Nephron (organoid): Measurements from ENCODE around the gene IGFBP4.

Experiments used
- H3K27ac Mint-ChIP-seq, 3 experiments: 2 replicates each; pipeline ENCODE4 v1.8.0; 2020; ENCODE audit warnings: mixed read lengths in 3 of 3, mild to moderate bottlenecking in 2 of 3, moderate library complexity in 1 of 3
- H3K27me3 Mint-ChIP-seq: 2 replicates; pipeline ENCODE4 v1.8.0; 2021; ENCODE audit warnings: low read depth, mild to moderate bottlenecking, moderate library complexity, mixed read lengths
- H3K36me3 Mint-ChIP-seq: 2 replicates; pipeline ENCODE4 v1.8.0; 2020; ENCODE audit warnings: low read depth, mixed read lengths
- H3K4me1 Mint-ChIP-seq: 2 replicates; pipeline ENCODE4 v1.8.0; 2020; ENCODE audit warnings: mixed read lengths
- H3K4me3 Mint-ChIP-seq, 3 experiments: 2 replicates each; pipeline ENCODE4 v1.8.0; 2020; ENCODE audit warnings: mild to moderate bottlenecking in 3 of 3, mixed read lengths in 3 of 3, moderate library complexity in 2 of 3
- H3K9me3 Mint-ChIP-seq: 2 replicates; pipeline ENCODE4 v1.8.0; 2020; ENCODE audit warnings: mixed read lengths
- CTCF ChIP-seq, 3 experiments: fragments of 200-600 bp; sonication (generic); IDR thresholded peaks; one replicate each; pipeline ENCODE4 v1.5.0; 2021; ENCODE audit warnings: antibody characterized with exemption in 3 of 3; ENCODE audit not compliant: unreplicated experiment in 3 of 3

Gene IGFBP4

GRCh38 chr17:40448639-40449261 lies 5.5 kb downstream of the IGFBP4 start:
- Mint-ChIP-seq H3K9me3 (no peaks in the 10 kb centered on the region), H3K27me3 (peaks cover 1% of the 10 kb centered on the region), H3K36me3 (peaks cover 15% of the 10 kb centered on the region), H3K4me1 (peaks cover 71% of the 10 kb centered on the region), H3K4me3 (peak overlapping the region in 2 of 3 experiments; percentile 49 to 63), H3K27ac (peak overlapping the region; percentile 61 to 80 (median 76))
- TF ChIP-seq CTCF (IDR thresholded peaks at IDR 0.05; ENCODE audit: unreplicated experiment in 3 of 3): no peak

DNA sequence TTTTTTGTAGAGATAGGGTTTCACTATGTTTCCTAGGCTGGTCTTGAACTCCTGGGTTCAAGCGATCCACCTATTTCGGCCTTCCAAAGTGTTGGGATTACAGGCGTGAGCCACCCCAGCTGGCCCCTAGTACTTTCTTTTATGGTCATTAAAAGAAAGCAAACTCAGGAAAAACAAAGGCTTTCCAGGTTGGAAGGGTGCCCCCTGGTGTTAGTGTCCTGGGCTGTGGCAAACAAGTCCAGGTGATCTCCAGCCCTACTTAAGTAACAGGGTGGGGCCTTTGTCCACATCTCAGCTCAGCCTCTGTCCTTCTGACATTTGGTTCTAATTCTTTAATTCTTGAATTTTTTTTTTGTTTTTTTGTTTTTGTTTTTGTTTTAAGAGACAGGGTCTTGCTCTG lies 6.9 kb downstream of the IGFBP4 start:
- peaks cover 26% of the 10 kb centered on the region for H3K36me3 Mint-ChIP-seq
- peaks cover 73% of the 10 kb centered on the region for H3K4me1 Mint-ChIP-seq
- peak overlapping the region in 1 of 3 experiments; percentile 76 for H3K27ac Mint-ChIP-seq
- H3K4me3 Mint-ChIP-seq: no peak overlapping the region
- peaks cover 4% of the 10 kb centered on the region for H3K27me3 Mint-ChIP-seq
- peak in 2 of 3 experiments; percentile 37 to 50 for TF ChIP-seq CTCF (IDR thresholded peaks at IDR 0.05; ENCODE audit: unreplicated experiment in 3 of 3)
- no peaks in the 10 kb centered on the region for H3K9me3 Mint-ChIP-seq

GRCh38 chr17:40451420-40451819 lies 8.2 kb downstream of the IGFBP4 start:
- Mint-ChIP-seq H3K9me3 (no peaks in the 10 kb centered on the region), H3K27me3 (peaks cover 4% of the 10 kb centered on the region), H3K27ac (peak overlapping the region; percentile 85 to 98 (median 94)), H3K4me1 (peaks cover 74% of the 10 kb centered on the region), H3K36me3 (peaks cover 33% of the 10 kb centered on the region), H3K4me3 (peak overlapping the region; percentile 18 to 77 (median 32))
- no peak for TF ChIP-seq CTCF (IDR thresholded peaks at IDR 0.05; ENCODE audit: unreplicated experiment in 3 of 3)

- TF ChIP-seq CTCF (IDR thresholded peaks at IDR 0.05; ENCODE audit: unreplicated experiment in 3 of 3): no peak
- H3K9me3 Mint-ChIP-seq: no peaks in the 10 kb centered on the region
- peaks cover 40% of the 10 kb centered on the region for H3K36me3 Mint-ChIP-seq
Observed at GRCh38 chr17:40452216-40452787, 9.1 kb downstream of the IGFBP4 start.

GRCh38 chr17:40452921-40453378 lies 9.7 kb downstream of the IGFBP4 start:
- no peaks in the 10 kb centered on the region for H3K9me3 Mint-ChIP-seq
- peaks cover 46% of the 10 kb centered on the region for H3K36me3 Mint-ChIP-seq
- peaks cover 74% of the 10 kb centered on the region for H3K4me1 Mint-ChIP-seq
- H3K4me3 Mint-ChIP-seq: no peak overlapping the region
- peaks cover 6% of the 10 kb centered on the region for H3K27me3 Mint-ChIP-seq
- TF ChIP-seq CTCF (IDR thresholded peaks at IDR 0.05; ENCODE audit: unreplicated experiment in 3 of 3): no peak
- H3K27ac Mint-ChIP-seq: peak overlapping the region; percentile 63 to 98 (median 78)

More at GRCh38 chr17:40452216-40452787, 9.1 kb downstream of the IGFBP4 start:
- Mint-ChIP-seq H3K27ac (peak overlapping the region; percentile 78 to 98 (median 84)), H3K4me1 (peaks cover 74% of the 10 kb centered on the region), H3K27me3 (peaks cover 4% of the 10 kb centered on the region), H3K4me3 (peak overlapping the region in 2 of 3 experiments; percentile 35 to 43)
